ENCODE measurements around the gene DIP2B. TPM values are rescaled to one million over a fixed set of nuclear protein-coding genes. Genes with fewer than 3 reads are reported as not detected.

The DIP2B gene
- total RNA-seq, 1 donor from 2014 or later = 28.9 TPM

DNA sequence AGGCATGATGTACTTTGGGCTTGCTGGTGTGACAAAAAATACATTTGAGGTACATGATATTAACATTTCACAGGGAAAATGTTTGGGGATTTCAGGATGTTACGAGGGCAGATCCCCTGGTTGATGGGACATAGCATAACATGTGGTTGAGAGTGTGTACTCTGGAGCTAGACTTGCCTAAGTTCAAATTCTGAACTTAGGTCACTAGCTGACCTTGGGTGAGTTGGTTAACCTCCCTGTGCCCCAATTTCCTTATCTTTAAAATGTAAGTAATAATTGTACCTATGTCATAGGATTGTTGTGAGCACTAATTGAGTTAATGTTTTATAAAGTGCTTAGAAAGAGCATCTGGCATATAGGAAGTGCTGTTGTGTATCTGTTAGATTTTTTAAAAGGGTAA is 194.4 kb downstream of the DIP2B start:
- no peak for DNase-seq (ENCODE audit: extremely low spot score, unreplicated experiment)
- H3K27me3 Mint-ChIP-seq (ENCODE audit: unreplicated experiment) = no peaks in the 10 kb centered on the region
- no peak for TF ChIP-seq CTCF (IDR thresholded peaks at IDR 0.05)
- no peak overlapping the region for H3K4me3 Mint-ChIP-seq (ENCODE audit: unreplicated experiment)
- H3K27ac Mint-ChIP-seq (ENCODE audit: unreplicated experiment) = no peak overlapping the region
- no peaks in the 10 kb centered on the region for H3K9me3 Mint-ChIP-seq (ENCODE audit: unreplicated experiment)
- peaks cover 42% of the 10 kb centered on the region for H3K36me3 Mint-ChIP-seq (ENCODE audit: unreplicated experiment)
- H3K4me1 Mint-ChIP-seq (ENCODE audit: unreplicated experiment) = no peaks in the 10 kb centered on the region

DNA sequence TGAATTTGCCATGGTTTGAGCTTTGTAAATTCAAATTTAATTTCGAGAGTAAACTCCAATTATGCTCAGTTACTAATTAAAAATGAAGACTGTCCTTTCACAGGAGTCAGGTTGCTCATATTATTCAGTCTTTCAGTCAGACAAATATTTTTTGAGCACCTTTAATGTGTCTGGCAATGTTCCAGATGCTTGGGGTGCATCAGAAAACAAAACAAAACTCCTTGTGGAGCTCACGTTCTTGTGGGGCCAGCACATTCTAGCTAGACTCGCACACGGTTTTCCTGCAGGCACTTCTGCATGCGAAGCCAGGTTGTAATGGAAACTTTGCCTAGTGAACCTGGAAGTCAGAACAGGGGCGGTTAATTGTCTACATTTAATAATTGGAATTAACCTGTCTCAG is 195.2 kb downstream of the DIP2B start:
- Mint-ChIP-seq H3K4me3 (ENCODE audit: unreplicated experiment) (no peak overlapping the region), H3K9me3 (ENCODE audit: unreplicated experiment) (no peaks in the 10 kb centered on the region), H3K27ac (ENCODE audit: unreplicated experiment) (no peak overlapping the region)

GRCh38 chr12:50706606-50707005 is 201.8 kb downstream of the DIP2B start:
- no peak for DNase-seq (ENCODE audit: extremely low spot score, unreplicated experiment)
- Mint-ChIP-seq H3K4me3 (ENCODE audit: unreplicated experiment) (no peak overlapping the region), H3K9me3 (ENCODE audit: unreplicated experiment) (no peaks in the 10 kb centered on the region), H3K27me3 (ENCODE audit: unreplicated experiment) (no peaks in the 10 kb centered on the region), H3K27ac (ENCODE audit: unreplicated experiment) (no peak overlapping the region), H3K4me1 (ENCODE audit: unreplicated experiment) (no peaks in the 10 kb centered on the region), H3K36me3 (ENCODE audit: unreplicated experiment) (peaks cover 50% of the 10 kb centered on the region)
- TF ChIP-seq CTCF (IDR thresholded peaks at IDR 0.05) = no peak

More for the DNA sequence above, 195.2 kb downstream of the DIP2B start:
- no peak for DNase-seq (ENCODE audit: extremely low spot score, unreplicated experiment)
- H3K36me3 Mint-ChIP-seq (ENCODE audit: unreplicated experiment) = peaks cover 49% of the 10 kb centered on the region
- H3K27me3 Mint-ChIP-seq (ENCODE audit: unreplicated experiment) = no peaks in the 10 kb centered on the region
- TF ChIP-seq CTCF (IDR thresholded peaks at IDR 0.05) = no peak
- no peaks in the 10 kb centered on the region for H3K4me1 Mint-ChIP-seq (ENCODE audit: unreplicated experiment)

- no peaks in the 10 kb centered on the region for H3K27me3 Mint-ChIP-seq (ENCODE audit: unreplicated experiment)
- H3K4me1 Mint-ChIP-seq (ENCODE audit: unreplicated experiment) = no peaks in the 10 kb centered on the region
These were observed 202.6 kb downstream of the DIP2B start for GRCh38 chr12:50707396-50707795.

DNA sequence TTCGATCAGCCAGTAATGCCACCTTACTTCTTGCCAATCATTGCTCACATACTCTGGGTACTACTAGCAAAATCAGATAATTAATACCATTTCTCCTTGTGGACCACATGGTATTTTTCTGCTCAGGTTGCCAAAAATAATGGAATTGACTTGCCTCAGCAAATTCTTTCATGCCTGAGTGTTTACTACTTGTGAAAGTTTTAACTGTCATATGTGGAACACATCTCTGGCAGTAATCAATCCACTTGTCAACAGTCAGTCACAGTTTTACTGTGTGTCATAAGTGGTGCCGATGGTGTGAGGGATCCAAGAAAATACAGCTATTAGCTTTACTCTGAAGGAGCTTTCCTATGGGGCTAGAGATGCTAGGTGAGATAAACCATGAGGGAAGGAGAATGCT is 203.8 kb downstream of the DIP2B start:
- no peak for DNase-seq (ENCODE audit: extremely low spot score, unreplicated experiment)
- Mint-ChIP-seq H3K4me1 (ENCODE audit: unreplicated experiment) (no peaks in the 10 kb centered on the region), H3K4me3 (ENCODE audit: unreplicated experiment) (no peak overlapping the region), H3K9me3 (ENCODE audit: unreplicated experiment) (no peaks in the 10 kb centered on the region), H3K36me3 (ENCODE audit: unreplicated experiment) (peaks cover 50% of the 10 kb centered on the region), H3K27me3 (ENCODE audit: unreplicated experiment) (no peaks in the 10 kb centered on the region), H3K27ac (ENCODE audit: unreplicated experiment) (no peak overlapping the region)
- TF ChIP-seq CTCF (IDR thresholded peaks at IDR 0.05) = no peak

More at GRCh38 chr12:50707396-50707795, 202.6 kb downstream of the DIP2B start:
- Mint-ChIP-seq H3K9me3 (ENCODE audit: unreplicated experiment) (no peaks in the 10 kb centered on the region), H3K36me3 (ENCODE audit: unreplicated experiment) (peaks cover 50% of the 10 kb centered on the region), H3K4me3 (ENCODE audit: unreplicated experiment) (no peak overlapping the region), H3K27ac (ENCODE audit: unreplicated experiment) (no peak overlapping the region)
- no peak for TF ChIP-seq CTCF (IDR thresholded peaks at IDR 0.05)
- no peak for DNase-seq (ENCODE audit: extremely low spot score, unreplicated experiment)

All from osteocyte (in vitro differentiated cells).